A549 (cell line): ENCODE results near the gene SLC28A3.

Experiments
- CHD2 ChIP-seq: fragments of 150-350 bp; IDR thresholded peaks from 2 replicates; pipeline ENCODE4 v1.6.1; 2014; ENCODE audit warnings: low read length; ENCODE audit not compliant: partially characterized antibody
- KDM1A ChIP-seq: fragments of 200-600 bp; sonication (generic); IDR thresholded peaks from 2 replicates; pipeline ENCODE4 v1.6.1; 2016; ENCODE audit warnings: low read depth, mild to moderate bottlenecking
- POLR2A ChIP-seq: IDR thresholded peaks from 2 replicates; pipeline ENCODE4 v1.6.1; 2012; ENCODE audit warnings: mild to moderate bottlenecking, low read length
- TF ChIP-seq, protein P1 (sequence below): fragments of >200 bp; sonication (Bioruptor Twin); formaldehyde crosslinking; IDR thresholded peaks from 3 replicates; pipeline ENCODE4 v1.5.1; 2016

DNA sequence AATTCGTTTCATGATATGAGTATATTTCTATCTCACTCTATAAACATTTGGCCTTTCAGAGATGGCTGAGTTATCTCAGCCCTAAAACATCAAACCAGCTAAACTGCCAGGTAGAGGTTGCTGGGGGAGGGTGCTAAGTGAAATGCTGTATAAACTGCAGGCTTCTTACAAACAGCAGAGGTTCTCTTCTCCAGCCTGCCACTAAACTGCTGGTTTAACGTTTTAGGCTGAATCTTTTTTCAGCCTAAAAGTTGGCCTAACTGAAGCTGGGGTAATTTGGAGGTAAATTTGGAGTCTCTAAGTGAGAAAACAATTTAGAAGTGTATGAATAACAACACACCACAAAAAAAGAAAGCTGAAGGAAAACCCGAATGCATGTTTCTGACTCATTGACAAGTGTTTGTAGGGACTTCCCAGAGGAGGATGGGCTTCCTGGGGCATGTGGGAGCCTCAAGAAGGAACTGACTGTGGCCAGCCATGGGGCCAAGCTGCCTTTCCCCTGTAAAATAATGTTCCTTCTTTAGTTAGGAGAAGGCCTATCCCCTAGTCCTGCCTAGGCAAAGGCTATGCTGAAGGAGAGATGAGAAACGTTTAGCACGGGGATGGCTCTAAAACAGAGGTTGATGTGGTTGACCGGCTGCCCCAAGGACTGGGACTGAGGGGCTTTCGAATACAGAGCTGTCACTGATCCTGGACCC lies 44.3 kb downstream of the SLC28A3 start:
- TF ChIP-seq KDM1A (no peak), CHD2 (no peak), POLR2A (no peak)
- TF ChIP-seq, protein P1, sequence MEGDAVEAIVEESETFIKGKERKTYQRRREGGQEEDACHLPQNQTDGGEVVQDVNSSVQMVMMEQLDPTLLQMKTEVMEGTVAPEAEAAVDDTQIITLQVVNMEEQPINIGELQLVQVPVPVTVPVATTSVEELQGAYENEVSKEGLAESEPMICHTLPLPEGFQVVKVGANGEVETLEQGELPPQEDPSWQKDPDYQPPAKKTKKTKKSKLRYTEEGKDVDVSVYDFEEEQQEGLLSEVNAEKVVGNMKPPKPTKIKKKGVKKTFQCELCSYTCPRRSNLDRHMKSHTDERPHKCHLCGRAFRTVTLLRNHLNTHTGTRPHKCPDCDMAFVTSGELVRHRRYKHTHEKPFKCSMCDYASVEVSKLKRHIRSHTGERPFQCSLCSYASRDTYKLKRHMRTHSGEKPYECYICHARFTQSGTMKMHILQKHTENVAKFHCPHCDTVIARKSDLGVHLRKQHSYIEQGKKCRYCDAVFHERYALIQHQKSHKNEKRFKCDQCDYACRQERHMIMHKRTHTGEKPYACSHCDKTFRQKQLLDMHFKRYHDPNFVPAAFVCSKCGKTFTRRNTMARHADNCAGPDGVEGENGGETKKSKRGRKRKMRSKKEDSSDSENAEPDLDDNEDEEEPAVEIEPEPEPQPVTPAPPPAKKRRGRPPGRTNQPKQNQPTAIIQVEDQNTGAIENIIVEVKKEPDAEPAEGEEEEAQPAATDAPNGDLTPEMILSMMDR: no peak
